Stimulated activated CD8-positive, alpha-beta memory T cell treated with anti-CD3 and anti-CD28 coated beads, Interleukin-4, amount 100 ng/mL, for 48 hours (primary cell): Measurements from ENCODE around the gene C2orf68.
A peak's percentile ranks its signal among the peaks of the same experiment; 100 is the strongest.
"Not testable (repeated sequence)": the region's sequence is repeated elsewhere in the genome, so short reads cannot be mapped to it uniquely, and the experiment has no call there.

ENCODE experiments used
- DNase-seq: peaks from one replicate; pipeline ENCODE4 v3.0.0-alpha.2; 2020

The C2orf68 gene

GRCh38 chr2:85628658-85629057 is 16.8 kb upstream of the C2orf68 start:
- no peak for DNase-seq

GRCh38 chr2:85623991-85624390 is 12.1 kb upstream of the C2orf68 start:
- DNase-seq = no peak

- no peak for DNase-seq
These were observed 9.5 kb upstream of the C2orf68 start for GRCh38 chr2:85621338-85621737.

- DNase-seq = no peak
These were observed 7.8 kb upstream of the C2orf68 start for GRCh38 chr2:85619617-85620016.

- DNase-seq = not testable (repeated sequence)
These were observed 5.9 kb upstream of the C2orf68 start for GRCh38 chr2:85617723-85618122.

GRCh38 chr2:85615413-85615728 is 3.5 kb upstream of the C2orf68 start:
- no peak for DNase-seq

GRCh38 chr2:85614757-85615156 is 2.9 kb upstream of the C2orf68 start:
- not testable (repeated sequence) for DNase-seq

GRCh38 chr2:85613717-85614515 is 2.0 kb upstream of the C2orf68 start:
- DNase-seq = no peak

- DNase-seq = peak; percentile 35
These were observed 605 bp downstream of the C2orf68 start for GRCh38 chr2:85611217-85611704.

- no peak for DNase-seq
These were observed 4.3 kb downstream of the C2orf68 start for GRCh38 chr2:85607268-85608215.

- no peak for DNase-seq
These were observed 5.8 kb downstream of the C2orf68 start for GRCh38 chr2:85606116-85606455.

- DNase-seq = no peak
These were observed 6.3 kb downstream of the C2orf68 start for GRCh38 chr2:85605406-85606115.

GRCh38 chr2:85604568-85605339 is 7.1 kb downstream of the C2orf68 start:
- no peak for DNase-seq

GRCh38 chr2:85604133-85604444 is 7.8 kb downstream of the C2orf68 start:
- DNase-seq = not testable (repeated sequence)

GRCh38 chr2:85602476-85603234 is 9.2 kb downstream of the C2orf68 start, which contains the start of gene TMEM150A:
TMEM150A (minus strand) TSS chr2:85602698; CDS start chr2:85601948, 750 bp downstream.
- peak; percentile 92 for DNase-seq

- peak; percentile 36 for DNase-seq
These were observed 9.9 kb downstream of the C2orf68 start for GRCh38 chr2:85601771-85602475.

GRCh38 chr2:85600951-85601770 is 10.7 kb downstream of the C2orf68 start:
- no peak for DNase-seq

GRCh38 chr2:85600235-85600575 is 11.7 kb downstream of the C2orf68 start:
- no peak for DNase-seq

- DNase-seq = no peak
These were observed 12.2 kb downstream of the C2orf68 start for GRCh38 chr2:85599468-85600234.
